Stimulated activated CD8-positive, alpha-beta memory T cell treated with anti-CD3 and anti-CD28 coated beads, Interleukin-7, amount 100 ng/mL, for 1 hour (primary cell): ENCODE data around the gene TRAF1.

Source experiments
- DNase-seq, 2 donors: peaks; one replicate each; pipeline ENCODE4 v3.0.0-alpha.2; 2020; ENCODE audit warnings: low read depth in 2 of 2

Gene TRAF1

GRCh38 chr9:120889606-120890271, 36.9 kb downstream of the TRAF1 start:
- DNase-seq: no peak

- DNase-seq: no peak
Measured at GRCh38 chr9:120888626-120889025, 38.0 kb downstream of the TRAF1 start.

GRCh38 chr9:120886490-120886967, 40.1 kb downstream of the TRAF1 start:
- no peak for DNase-seq

- no peak for DNase-seq
Measured at GRCh38 chr9:120885958-120886357, 40.6 kb downstream of the TRAF1 start.

- no peak for DNase-seq
Measured at GRCh38 chr9:120885457-120885856, 41.1 kb downstream of the TRAF1 start.

GRCh38 chr9:120883608-120883996, 43.0 kb downstream of the TRAF1 start:
- no peak for DNase-seq

GRCh38 chr9:120882935-120883607, 43.5 kb downstream of the TRAF1 start:
- no peak for DNase-seq

- no peak for DNase-seq
Measured at GRCh38 chr9:120879446-120879845, 47.1 kb downstream of the TRAF1 start.

GRCh38 chr9:120878188-120879130, 48.1 kb downstream of the TRAF1 start:
- DNase-seq: no peak

GRCh38 chr9:120877276-120878034, 49.1 kb downstream of the TRAF1 start:
- no peak for DNase-seq

- no peak for DNase-seq
Measured at GRCh38 chr9:120876842-120877240, 49.8 kb downstream of the TRAF1 start, which contains the start of gene PHF19. Gene PHF19 (minus strand): TSS chr9:120877188. CDS start chr9:120874741, 2,447 bp downstream.

GRCh38 chr9:120875954-120876841, 50.4 kb downstream of the TRAF1 start:
- peak; percentile 54 to 63 for DNase-seq

GRCh38 chr9:120875643-120875953, 51.0 kb downstream of the TRAF1 start:
- DNase-seq: no peak

- DNase-seq: no peak
Measured at GRCh38 chr9:120875195-120875565, 51.4 kb downstream of the TRAF1 start.

- DNase-seq: no peak
Measured at GRCh38 chr9:120874226-120875194, 52.1 kb downstream of the TRAF1 start.

GRCh38 chr9:120873512-120873911, 53.1 kb downstream of the TRAF1 start:
- DNase-seq: no peak

GRCh38 chr9:120872791-120873502, 53.6 kb downstream of the TRAF1 start:
- no peak for DNase-seq

GRCh38 chr9:120870206-120870605, 56.4 kb downstream of the TRAF1 start:
- no peak for DNase-seq

- DNase-seq: no peak
Measured at GRCh38 chr9:120869726-120870125, 56.9 kb downstream of the TRAF1 start.
